Calu3 (cell line): ENCODE data around the gene TMEM200B. TPM values are rescaled to one million over a fixed set of nuclear protein-coding genes. Genes with fewer than 3 reads are reported as not detected.

Experiments
- BruUV-seq: library from RNA; stranded (reverse); fragments of 400-500 nt; replicated peaks from 2 replicates; lab custom pipeline; 2021; lab: Mats Ljungman, UMichigan
- CTCF ChIA-PET: fragments of 300-600 bp; sonication (Branson Sonifier 250); formaldehyde crosslinking; loops from one replicate; lab custom pipeline; 2022; ENCODE audit warnings: antibody characterized with exemption; lab: Charles Lee
- DNase-seq: peaks from one replicate; pipeline ENCODE4 v3.0.0; 2022
- H3K27ac Mint-ChIP-seq: one replicate; pipeline ENCODE4 v1.8.0; 2022; ENCODE audit warnings: mixed read lengths; ENCODE audit not compliant: unreplicated experiment
- H3K27me3 Mint-ChIP-seq: one replicate; pipeline ENCODE4 v1.8.0; 2022; ENCODE audit warnings: mixed read lengths; ENCODE audit not compliant: unreplicated experiment
- H3K36me3 Mint-ChIP-seq: one replicate; pipeline ENCODE4 v1.8.0; 2022; ENCODE audit warnings: mild to moderate bottlenecking, moderate library complexity, mixed read lengths; ENCODE audit not compliant: insufficient read depth, unreplicated experiment
- H3K4me1 Mint-ChIP-seq: one replicate; pipeline ENCODE4 v1.8.0; 2022; ENCODE audit warnings: mild to moderate bottlenecking, low read depth, mixed read lengths; ENCODE audit not compliant: unreplicated experiment
- H3K4me3 Mint-ChIP-seq: one replicate; pipeline ENCODE4 v1.8.0; 2022; ENCODE audit warnings: mild to moderate bottlenecking, low read depth, moderate library complexity, mixed read lengths; ENCODE audit not compliant: unreplicated experiment
- H3K9me3 Mint-ChIP-seq: one replicate; pipeline ENCODE4 v1.8.0; 2022; ENCODE audit warnings: low read depth, mixed read lengths; ENCODE audit not compliant: unreplicated experiment
- intact Hi-C: fragments of 100-400 bp; cut with micrococcal nuclease; formaldehyde crosslinking; loops from one replicate; pipeline ENCODE4 v1.10.0; 2022; ENCODE audit not compliant: unreplicated experiment
- total RNA-seq: library from RNA; stranded (reverse); gene quantifications from 2 replicates; pipeline ENCODE4 v1.2.3, GENCODE V29; 2022
- TF ChIP-seq, protein P1 (sequence below): fragments of 200-600 bp; IDR thresholded peaks from one replicate; pipeline ENCODE4 v1.8.0; 2022; ENCODE audit warnings: antibody characterized with exemption; ENCODE audit not compliant: unreplicated experiment

Gene TMEM200B
- total RNA-seq, 1 experiment from 2014 or later, result not detected

DNA sequence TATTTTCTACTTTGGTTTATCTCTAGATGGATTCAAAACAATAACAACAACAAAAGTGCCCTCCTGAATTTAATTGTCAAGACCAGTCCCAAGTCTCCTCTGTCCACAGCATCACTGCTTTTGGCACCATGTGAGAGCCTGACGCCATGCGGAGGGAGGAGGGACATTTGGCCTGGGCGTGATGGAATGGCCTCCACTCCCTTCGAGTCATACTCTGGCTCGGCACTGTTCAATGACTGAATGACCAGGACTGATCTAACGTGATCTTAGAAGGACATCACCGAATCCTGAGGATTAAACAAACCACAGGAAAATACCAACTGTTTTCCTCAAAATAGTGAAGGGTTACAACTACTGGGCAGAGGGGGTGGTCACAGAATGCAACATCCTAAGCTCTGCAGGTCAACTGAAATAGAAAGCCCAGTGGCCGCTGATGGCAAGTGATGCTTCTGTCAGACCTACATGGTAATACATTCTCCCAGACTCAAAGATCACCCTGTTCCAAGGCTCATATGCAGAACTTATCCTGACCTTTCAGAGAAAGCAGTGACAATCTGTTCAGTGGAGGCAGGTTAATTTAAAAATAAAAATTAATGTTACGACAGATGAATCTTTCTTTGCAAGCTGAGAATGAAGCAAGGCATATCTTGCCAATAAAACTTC, 38.9 kb upstream of the TMEM200B start:
- CTCF ChIA-PET, result no interaction called here
- TF ChIP-seq, protein P1, sequence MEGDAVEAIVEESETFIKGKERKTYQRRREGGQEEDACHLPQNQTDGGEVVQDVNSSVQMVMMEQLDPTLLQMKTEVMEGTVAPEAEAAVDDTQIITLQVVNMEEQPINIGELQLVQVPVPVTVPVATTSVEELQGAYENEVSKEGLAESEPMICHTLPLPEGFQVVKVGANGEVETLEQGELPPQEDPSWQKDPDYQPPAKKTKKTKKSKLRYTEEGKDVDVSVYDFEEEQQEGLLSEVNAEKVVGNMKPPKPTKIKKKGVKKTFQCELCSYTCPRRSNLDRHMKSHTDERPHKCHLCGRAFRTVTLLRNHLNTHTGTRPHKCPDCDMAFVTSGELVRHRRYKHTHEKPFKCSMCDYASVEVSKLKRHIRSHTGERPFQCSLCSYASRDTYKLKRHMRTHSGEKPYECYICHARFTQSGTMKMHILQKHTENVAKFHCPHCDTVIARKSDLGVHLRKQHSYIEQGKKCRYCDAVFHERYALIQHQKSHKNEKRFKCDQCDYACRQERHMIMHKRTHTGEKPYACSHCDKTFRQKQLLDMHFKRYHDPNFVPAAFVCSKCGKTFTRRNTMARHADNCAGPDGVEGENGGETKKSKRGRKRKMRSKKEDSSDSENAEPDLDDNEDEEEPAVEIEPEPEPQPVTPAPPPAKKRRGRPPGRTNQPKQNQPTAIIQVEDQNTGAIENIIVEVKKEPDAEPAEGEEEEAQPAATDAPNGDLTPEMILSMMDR, result no peak

DNA sequence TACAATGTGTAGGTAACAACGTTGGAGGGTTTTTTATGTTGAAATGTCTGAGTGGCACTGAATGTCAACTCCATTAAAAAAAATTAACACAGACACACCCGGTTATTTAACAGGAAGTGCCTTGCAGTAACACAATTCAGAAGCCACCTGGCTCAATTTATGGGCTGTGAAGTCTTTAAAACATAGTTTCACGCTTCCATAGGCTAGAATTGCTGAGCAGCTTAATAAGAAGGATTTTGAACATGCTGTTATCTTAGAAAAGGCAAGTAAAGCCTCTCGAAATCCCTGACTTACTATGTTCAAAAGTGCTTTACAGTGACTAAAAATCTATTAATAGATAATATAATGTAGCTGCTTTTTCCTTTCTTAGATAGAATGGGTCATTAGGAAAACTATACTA, 38.3 kb upstream of the TMEM200B start:
- no peak for DNase-seq
- Mint-ChIP-seq H3K4me3 (no peak overlapping the region), H3K4me1 (no peaks in the 10 kb centered on the region), H3K36me3 (peaks cover 52% of the 10 kb centered on the region), H3K27me3 (no peaks in the 10 kb centered on the region), H3K9me3 (no peaks in the 10 kb centered on the region), H3K27ac (no peak overlapping the region)
- no TSS peak for BruUV-seq
- CTCF ChIA-PET, result no interaction called here
- intact Hi-C loops, result no loop called here
- TF ChIP-seq, protein P1, result no peak

More for the DNA sequence above, 38.9 kb upstream of the TMEM200B start:
- Mint-ChIP-seq H3K36me3 (peaks cover 50% of the 10 kb centered on the region), H3K4me1 (no peaks in the 10 kb centered on the region), H3K27me3 (no peaks in the 10 kb centered on the region), H3K27ac (no peak overlapping the region), H3K4me3 (no peak overlapping the region), H3K9me3 (no peaks in the 10 kb centered on the region)
- no TSS peak for BruUV-seq
- intact Hi-C loops, result no loop called here
- no peak for DNase-seq

DNA sequence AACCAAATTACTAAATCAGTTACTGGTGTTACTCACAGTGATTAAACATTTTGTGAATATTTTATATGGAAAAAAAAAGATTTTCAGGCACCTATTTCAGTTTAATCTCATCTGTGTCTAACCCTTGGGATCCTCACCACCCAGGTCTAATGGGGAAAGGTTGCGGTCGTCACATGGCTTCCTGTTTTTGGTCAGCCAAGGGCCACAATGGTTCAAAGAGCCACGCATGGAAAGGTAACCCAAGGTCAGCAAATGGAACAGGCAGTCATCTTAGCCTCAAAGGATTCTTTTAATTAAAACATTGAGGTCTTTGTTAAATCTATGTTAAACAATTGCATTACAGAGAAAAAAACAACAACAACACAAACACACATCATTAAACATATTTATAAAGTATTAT, 36.1 kb upstream of the TMEM200B start:
- H3K4me1 Mint-ChIP-seq, result no peaks in the 10 kb centered on the region
- DNase-seq, result no peak
- CTCF ChIA-PET, result interaction anchor here (0.6 kb wide), 1 partner anchor 8 kb away, joined by 4 read pairs; no protein-coding TSS in a partner anchor
- no peaks in the 10 kb centered on the region for H3K27me3 Mint-ChIP-seq
- H3K9me3 Mint-ChIP-seq, result no peaks in the 10 kb centered on the region
- intact Hi-C loops, result no loop called here
- BruUV-seq, result no TSS peak
- H3K4me3 Mint-ChIP-seq, result no peak overlapping the region
- TF ChIP-seq, protein P1, result no peak
- peaks cover 54% of the 10 kb centered on the region for H3K36me3 Mint-ChIP-seq
- no peak overlapping the region for H3K27ac Mint-ChIP-seq

DNA sequence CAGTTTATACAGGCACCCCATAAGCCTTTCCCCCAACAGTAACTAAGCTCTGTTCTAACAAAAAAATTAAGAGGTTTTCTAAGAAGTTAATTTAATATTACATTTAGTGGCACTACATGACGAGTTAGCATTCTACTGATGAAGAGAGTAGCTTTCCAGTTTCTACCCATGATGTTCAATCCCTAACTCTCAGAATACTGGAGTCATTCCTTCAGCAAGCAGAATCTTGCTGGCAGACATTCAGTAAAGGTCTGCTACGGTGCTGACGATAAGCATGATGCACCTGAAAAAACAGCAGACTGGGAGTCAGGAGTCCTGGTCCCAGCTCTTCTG, 33.5 kb upstream of the TMEM200B start:
- CTCF ChIA-PET, result interaction anchor here (0.6 kb wide), 1 partner anchor 57 kb away, joined by 3 read pairs; no protein-coding TSS in a partner anchor
- Mint-ChIP-seq H3K9me3 (no peaks in the 10 kb centered on the region), H3K4me3 (no peak overlapping the region), H3K36me3 (peaks cover 63% of the 10 kb centered on the region), H3K27me3 (no peaks in the 10 kb centered on the region), H3K4me1 (no peaks in the 10 kb centered on the region), H3K27ac (no peak overlapping the region)
- TF ChIP-seq, protein P1, result no peak
- BruUV-seq, result no TSS peak
- intact Hi-C loops, result no loop called here
- no peak for DNase-seq
